H1 (cell line): Measurements from ENCODE around the gene IL18R1. TPM values are rescaled to one million over a fixed set of nuclear protein-coding genes. Genes with fewer than 3 reads are reported as not detected.

ENCODE experiments used
- ATF3 ChIP-seq: IDR thresholded peaks from 2 replicates; pipeline ENCODE4 v1.6.1; 2011; ENCODE audit warnings: low read depth, mild to moderate bottlenecking, low read length; ENCODE audit not compliant: insufficient read depth
- CBX5 ChIP-seq: fragments of 300-800, 300-1000 bp; sonication (generic); IDR thresholded peaks from 2 replicates; pipeline ENCODE4 v1.7.1; 2016; ENCODE audit warnings: antibody characterized with exemption, low read length, low read depth
- CBX8 ChIP-seq: fragments of 300-800, 300-1000 bp; sonication (generic); IDR thresholded peaks from 2 replicates; pipeline ENCODE4 v1.7.1; 2016; ENCODE audit warnings: low read depth, low read length, borderline replicate concordance
- CHD7 ChIP-seq: fragments of 300-600 bp; sonication (generic); IDR thresholded peaks from 2 replicates; pipeline ENCODE4 v1.7.1; 2012; ENCODE audit warnings: low read length, moderate library complexity, mild to moderate bottlenecking, inconsistent platforms; ENCODE audit not compliant: insufficient replicate concordance
- JUND ChIP-seq: IDR thresholded peaks from 2 replicates; pipeline ENCODE4 v1.6.1; 2011; ENCODE audit warnings: mild to moderate bottlenecking, improper control_type of control experiment, low read length
- MAFK ChIP-seq: IDR thresholded peaks from 2 replicates; pipeline ENCODE4 v1.6.1; 2012; ENCODE audit warnings: low read depth, mild to moderate bottlenecking, improper control_type of control experiment, low read length
- NRF1 ChIP-seq: IDR thresholded peaks from 2 replicates; pipeline ENCODE4 v1.6.1; 2011; ENCODE audit warnings: mild to moderate bottlenecking, low read depth, low read length, improper control_type of control experiment
- RAD21 ChIP-seq, 2 experiments: IDR thresholded peaks in 1 of 2; conservative IDR thresholded peaks in 1 of 2; 2 replicates each; pipeline ENCODE4 v1.6.1; 2011; ENCODE audit warnings: low read depth in 2 of 2, low read length in 2 of 2, improper control_type of control experiment in 1 of 2, inconsistent platforms in 1 of 2, mild to moderate bottlenecking in 1 of 2, moderate library complexity in 1 of 2
- SIRT6 ChIP-seq: IDR thresholded peaks from one replicate; pipeline ENCODE4 v1.7.1; 2012; ENCODE audit warnings: low read length, inconsistent platforms
- ZNF274 ChIP-seq: IDR thresholded peaks from 2 replicates; pipeline ENCODE4 v1.7.0; 2012; ENCODE audit warnings: low read length, borderline replicate concordance; ENCODE audit errors: extremely low read depth
- polyA plus RNA-seq, 7 experiments: library from polyadenylated mRNA; depleted of rRNA in 3 of 7; stranded (reverse) in 5 of 7; unstranded in 2 of 7; fragments of >200 nt in 5 of 7; fragments of 200-250 nt in 2 of 7; gene quantifications; 1 replicate in 5 of 7; 2 replicates in 1 of 7; 4 replicates in 1 of 7; pipeline versions ENCODE4 v1.2.1 to v1.2.3, GENCODE V29; 2011 to 2013; ENCODE audit warnings: missing spikeins in 2 of 7, mixed read lengths in 2 of 7
- total RNA-seq: library from RNA; stranded (reverse); fragmentation: NEBNext Ultra II Directional; extraction: Animal tissue kit (Norgen Biotek cat#: 25700); gene quantifications from 2 replicates; pipeline ENCODE4 v1.2.1, GENCODE V29; 2021

The IL18R1 gene
- total and polyA plus RNA-seq, 2 of the 8 experiments (the other 6 are each of a cell fraction or from before 2014, with no cell fraction given), result 0.54 TPM; not detected in 1

DNA sequence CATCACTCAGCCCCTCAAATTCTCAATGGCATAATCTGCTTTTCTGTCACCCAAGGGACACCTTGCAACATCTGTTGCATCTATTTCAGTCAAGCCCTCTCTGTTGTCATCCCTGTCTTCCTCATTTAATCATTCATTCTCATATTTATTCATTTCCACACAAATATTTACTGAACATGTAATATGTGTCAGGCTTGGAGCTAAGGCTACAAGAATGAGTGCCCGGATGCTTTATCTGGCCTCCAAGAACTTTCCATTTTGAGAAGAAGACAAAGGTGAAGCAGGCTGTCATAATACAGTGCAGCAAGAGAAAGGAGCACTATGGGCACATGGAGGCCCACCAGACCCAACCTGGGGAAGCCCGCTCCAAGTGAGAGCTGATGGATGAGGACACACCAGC is 83.0 kb downstream of the IL18R1 start (continued):
- TF ChIP-seq CHD7 (no peak), ATF3 (no peak), SIRT6 (no peak), JUND (no peak), ZNF274 (no peak), RAD21 (IDR thresholded peaks at IDR 0.05 in 1 of 2, conservative IDR thresholded peaks at IDR 0.05 in 1 of 2; ENCODE audit: low read depth in 2 of 2, low read length in 2 of 2) (no peak), CBX5 (no peak), MAFK (no peak), NRF1 (no peak), CBX8 (no peak)
